Placental pericyte (primary cell): ENCODE measurements around the gene MKRN2OS. TPM values are rescaled to one million over a fixed set of nuclear protein-coding genes. Genes with fewer than 3 reads are reported as not detected.

Experiments
- small RNA-seq: library from RNA; depleted of rRNA; stranded (forward); fragments of <200 nt; gene quantifications from one replicate; pipeline ENCODE3, GENCODE V24; 2012; ENCODE audit warnings: low replicate concordance
- total RNA-seq: library from RNA; depleted of rRNA; stranded (reverse); fragments of >200 nt; gene quantifications from 2 replicates; pipeline ENCODE4 v1.2.3, GENCODE V29; 2012

MKRN2OS gene
- total RNA-seq, result not detected in 2 replicates

GRCh38 chr3:12545473-12545791, at the start of gene MKRN2OS:
MKRN2OS (minus strand) TSS chr3:12545499; CDS start chr3:12545464, 35 bp downstream.

GRCh38 chr3:12556690-12557472, 11.6 kb upstream of the MKRN2OS start, which contains the start of gene MKRN2:
MKRN2 (plus strand) TSS chr3:12557087; CDS start chr3:12557151, 64 bp downstream.

Small RNA genes lying within 50 kb of the gene (small RNA-seq; reads per million reads assigned to genes)
- gene RF00017, result not detected
- not detected for gene RNA5SP123
- not detected for gene RNU6-377P

Other genes with a start within 250 kb of the MKRN2OS start
- gene TSEN2, start 61.0 kb downstream of the MKRN2OS start, total RNA-seq, result 7.9 and 16.0 TPM in 2 replicates
- 44.2 and 45.7 TPM in 2 replicates for gene MKRN2, start 11.6 kb upstream of the MKRN2OS start, total RNA-seq
- 58.6 and 102 TPM in 2 replicates for gene RAF1, start 118.6 kb upstream of the MKRN2OS start, total RNA-seq
- gene TMEM40, start 213.8 kb upstream of the MKRN2OS start, total RNA-seq, result 0.86 TPM in 1 of 2 replicates, not detected in the other